ENCODE results near the gene ATAD2B.

GRCh38 chr2:23762141-23762540 is 164.8 kb downstream of the ATAD2B start:
- TF ChIP-seq CTCF (IDR thresholded peaks at IDR 0.05; ENCODE audit: low read depth, low read length) (no peak), POLR2A (IDR thresholded peaks at IDR 0.05; ENCODE audit: extremely low read depth, insufficient read length) (no peak)
- TF ChIP-seq, protein P1, sequence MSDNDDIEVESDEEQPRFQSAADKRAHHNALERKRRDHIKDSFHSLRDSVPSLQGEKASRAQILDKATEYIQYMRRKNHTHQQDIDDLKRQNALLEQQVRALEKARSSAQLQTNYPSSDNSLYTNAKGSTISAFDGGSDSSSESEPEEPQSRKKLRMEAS (IDR thresholded peaks at IDR 0.05; ENCODE audit: low read depth, low read length), result no peak

Measured in NB4 (cell line).